Measurements from ENCODE around the gene SULF2.
A peak's percentile ranks its signal among the peaks of the same experiment; 100 is the strongest.

The SULF2 gene

DNA sequence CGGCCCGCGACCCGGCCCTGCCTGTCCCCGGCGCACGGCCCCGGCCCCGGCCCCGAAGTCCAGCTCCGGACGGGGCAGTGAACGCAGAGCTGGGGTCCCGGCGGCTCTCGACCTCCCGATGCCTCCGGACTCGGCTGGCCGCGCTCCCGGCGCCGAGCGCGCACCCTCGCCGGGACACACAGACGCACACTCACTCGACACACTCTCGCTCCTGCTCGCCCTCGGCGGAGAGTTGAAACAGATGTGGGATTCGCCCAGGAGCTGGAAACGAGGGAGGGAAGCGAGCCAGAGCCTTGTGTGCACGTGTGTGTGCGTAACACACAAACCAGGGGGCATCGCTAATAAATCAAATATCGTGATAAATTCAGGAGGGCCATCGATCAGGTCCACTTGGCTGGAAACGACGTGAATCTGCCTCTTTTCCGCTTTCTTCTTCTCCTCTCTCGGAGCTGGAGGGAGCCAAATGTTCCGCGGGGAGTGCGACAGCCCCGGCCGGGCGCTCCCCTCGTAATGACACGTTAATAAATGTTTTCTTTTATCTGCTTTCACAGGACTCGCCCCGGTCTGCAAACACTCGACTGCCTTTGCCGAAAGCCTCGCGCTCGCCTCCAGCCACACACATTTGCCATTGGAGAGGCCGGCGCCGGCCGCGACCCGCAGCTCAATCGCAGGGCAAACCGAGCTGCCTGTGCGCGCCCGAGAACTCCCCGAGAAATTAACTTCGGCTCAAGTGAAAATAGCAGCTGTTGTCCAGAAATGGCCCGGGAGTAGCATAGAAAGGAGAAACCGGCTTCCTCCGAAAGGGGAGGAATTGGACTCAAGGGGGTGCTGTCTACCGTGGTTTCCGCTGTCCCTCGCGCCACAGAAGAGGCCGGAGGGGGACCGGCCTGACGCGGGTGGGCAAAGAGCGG lies 828 bp upstream of the SULF2 start:
- FAIRE-seq, result no peak
- peak; percentile 56 for DNase-seq (ENCODE audit: insufficient read length, low spot score)

DNA sequence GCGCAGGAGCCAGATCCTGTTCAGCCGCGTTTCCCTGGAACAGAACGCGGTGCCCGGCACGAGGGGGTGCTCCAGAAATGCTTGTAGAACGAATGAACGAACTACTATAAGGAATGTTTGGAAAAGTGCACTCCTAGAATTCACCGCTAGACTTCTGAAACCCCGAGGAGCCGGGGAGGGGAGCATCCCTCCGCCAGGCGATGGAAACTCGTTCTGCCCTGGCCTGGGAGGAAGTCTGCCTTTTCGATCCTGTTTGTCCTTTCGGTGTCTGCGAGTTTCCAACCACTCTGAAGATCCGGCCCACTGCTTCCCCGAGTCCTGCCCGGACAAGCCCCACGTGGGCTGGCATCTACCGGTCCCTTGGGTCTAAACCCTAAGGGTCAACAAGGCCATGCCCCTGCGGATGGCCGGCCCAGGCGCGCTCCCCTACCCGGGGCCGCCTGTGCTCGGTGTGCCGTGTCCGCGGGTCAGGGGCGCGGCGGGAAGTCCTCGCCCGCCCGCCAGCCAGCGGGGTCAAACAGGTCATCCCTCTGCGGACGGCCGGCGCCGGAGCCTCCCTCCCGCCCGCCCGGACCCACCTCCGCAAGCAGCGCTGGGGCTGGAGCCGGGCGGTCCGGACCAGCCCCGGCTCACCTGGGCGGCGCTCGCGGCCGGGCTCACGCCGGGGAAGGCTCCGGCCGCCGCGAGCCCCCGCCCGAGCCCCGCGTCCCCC lies 526 bp downstream of the SULF2 start:
- DNase-seq (ENCODE audit: insufficient read length, low spot score), result no peak

GRCh38 chr20:47783828-47784598 lies 1.3 kb downstream of the SULF2 start:
- DNase-seq (ENCODE audit: insufficient read length, low spot score) (no peak), FAIRE-seq (no peak)

More for the DNA sequence above, 526 bp downstream of the SULF2 start:
- FAIRE-seq, result no peak

- DNase-seq (ENCODE audit: insufficient read length, low spot score), result no peak
- no peak for FAIRE-seq
Measured at GRCh38 chr20:47782920-47783552, 2.2 kb downstream of the SULF2 start.

DNA sequence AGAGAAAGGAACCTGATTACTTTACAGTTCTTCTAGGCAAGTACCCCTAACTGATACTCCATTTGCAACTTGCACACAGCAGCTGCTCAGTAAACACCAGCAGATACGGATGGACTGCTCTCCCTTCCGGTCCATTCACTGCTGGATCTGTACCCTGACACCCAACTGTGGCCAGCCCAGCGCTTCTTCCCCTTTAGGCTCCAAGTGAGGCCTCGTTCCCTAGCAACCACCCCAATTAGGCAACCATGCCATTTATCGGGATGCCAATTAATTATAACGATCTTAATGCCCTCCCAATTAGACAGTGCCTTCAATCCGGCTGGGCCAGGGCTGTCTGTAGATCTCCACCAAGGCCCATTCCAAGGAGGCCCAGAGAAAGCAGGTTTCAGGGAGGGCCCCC lies 3.2 kb downstream of the SULF2 start:
- no peak for DNase-seq (ENCODE audit: insufficient read length, low spot score)
- FAIRE-seq, result no peak

- no peak for FAIRE-seq
Measured at GRCh38 chr20:47781632-47782031, 3.6 kb downstream of the SULF2 start.

DNA sequence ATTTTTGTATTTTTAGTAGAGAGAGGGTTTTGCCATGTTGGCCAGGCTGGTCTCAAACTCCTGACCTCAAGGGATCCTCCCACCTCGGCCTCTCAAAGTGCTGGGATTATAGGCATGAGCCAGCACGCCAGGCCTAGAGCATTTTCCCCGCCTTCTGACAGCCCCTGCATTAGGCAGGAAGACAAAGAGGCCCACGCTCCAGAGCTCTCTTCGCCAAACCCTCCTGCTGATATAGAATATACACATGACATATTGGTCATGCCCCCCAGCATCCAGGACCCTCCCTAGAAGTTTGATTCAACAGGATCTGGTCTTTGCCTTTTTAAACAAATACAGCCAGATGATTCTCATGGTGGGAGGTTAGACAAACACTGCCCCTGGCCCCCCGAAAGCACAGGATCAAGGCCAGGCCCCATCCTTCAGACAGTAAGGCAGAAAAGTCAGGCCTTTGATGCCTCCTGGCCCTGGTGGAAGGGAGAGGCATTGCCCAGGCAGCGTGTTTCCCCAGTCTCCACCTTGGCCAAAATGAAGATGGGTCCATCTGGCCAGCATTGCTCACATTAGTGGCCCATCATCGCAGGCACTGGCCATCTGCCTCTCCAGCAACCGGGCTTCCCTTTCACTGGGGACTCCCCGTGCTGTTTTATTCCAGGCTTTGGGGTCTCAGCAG lies 4.4 kb downstream of the SULF2 start:
- DNase-seq (ENCODE audit: insufficient read length, low spot score) (no peak), FAIRE-seq (no peak)

More at GRCh38 chr20:47781632-47782031, 3.6 kb downstream of the SULF2 start:
- DNase-seq (ENCODE audit: insufficient read length, low spot score), result no peak

DNA sequence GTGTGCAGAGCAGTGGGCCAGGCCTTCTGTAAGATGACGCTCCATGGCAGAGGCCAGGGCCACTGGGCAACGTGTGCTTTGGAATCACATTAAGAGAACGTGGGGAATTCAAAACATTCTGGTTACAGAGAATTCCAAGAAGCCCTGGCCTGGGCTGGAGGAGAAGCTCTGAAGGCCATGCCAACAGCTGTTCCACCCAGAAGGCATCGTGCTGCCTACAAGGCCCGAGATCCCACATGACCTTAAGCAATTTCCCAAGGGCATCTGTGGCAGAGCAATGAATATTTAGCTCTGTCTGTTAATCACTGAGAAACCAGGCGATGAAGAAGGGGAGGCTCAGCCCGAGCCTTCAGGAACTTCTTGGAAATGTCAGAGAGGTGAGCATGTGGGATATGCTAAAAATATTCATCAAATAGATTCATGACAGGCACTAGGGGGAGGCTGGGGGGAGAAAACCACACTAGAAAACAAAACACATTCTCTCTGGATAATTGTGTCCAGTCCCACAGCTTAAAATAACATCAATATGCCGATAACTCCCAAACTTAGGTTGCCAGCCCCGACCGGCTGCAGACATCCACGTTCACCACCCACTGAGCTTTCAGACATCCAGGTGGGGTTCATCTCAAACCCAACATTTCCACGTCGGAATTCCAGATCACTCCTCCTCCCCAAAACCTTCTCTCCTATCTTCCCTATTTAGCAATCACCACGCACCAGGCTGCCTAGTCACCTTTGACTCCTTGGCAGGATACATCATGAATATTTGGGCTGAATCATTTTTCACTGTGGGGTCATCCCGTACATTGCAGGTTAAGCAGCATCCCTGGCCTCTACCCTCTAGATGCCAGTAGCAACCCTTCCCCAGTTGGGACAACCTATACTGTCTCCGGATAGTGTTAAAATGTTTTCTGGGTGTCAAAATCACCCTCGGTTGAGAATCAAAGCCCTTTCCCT lies 6.6 kb downstream of the SULF2 start:
- FAIRE-seq (no peak), DNase-seq (ENCODE audit: insufficient read length, low spot score) (no peak)

DNA sequence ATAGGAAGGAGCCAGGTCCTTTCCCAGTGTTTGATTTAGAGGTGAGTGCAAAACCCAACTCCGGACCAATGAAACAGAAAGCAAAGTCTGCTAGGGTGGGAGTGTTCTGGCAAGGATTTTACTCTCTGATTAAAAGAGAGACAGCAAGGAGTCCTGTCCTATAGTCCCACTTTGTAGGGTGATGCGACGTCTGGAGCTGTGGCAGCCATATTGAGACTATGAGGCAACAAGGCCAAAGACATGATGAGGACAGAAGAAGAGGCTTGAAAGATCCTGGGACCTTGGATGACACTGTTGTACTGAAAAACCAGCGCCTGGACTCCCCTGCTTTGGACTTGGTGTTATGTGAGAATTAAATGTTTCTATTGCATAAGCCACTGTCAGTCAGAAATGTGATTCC lies 8.1 kb downstream of the SULF2 start:
- FAIRE-seq (no peak), DNase-seq (ENCODE audit: insufficient read length, low spot score) (no peak)

GRCh38 chr20:47776639-47777038 lies 8.6 kb downstream of the SULF2 start:
- FAIRE-seq (no peak), DNase-seq (ENCODE audit: insufficient read length, low spot score) (no peak)

GRCh38 chr20:47775841-47776240 lies 9.4 kb downstream of the SULF2 start:
- DNase-seq (ENCODE audit: insufficient read length, low spot score) (no peak), FAIRE-seq (no peak)

DNA sequence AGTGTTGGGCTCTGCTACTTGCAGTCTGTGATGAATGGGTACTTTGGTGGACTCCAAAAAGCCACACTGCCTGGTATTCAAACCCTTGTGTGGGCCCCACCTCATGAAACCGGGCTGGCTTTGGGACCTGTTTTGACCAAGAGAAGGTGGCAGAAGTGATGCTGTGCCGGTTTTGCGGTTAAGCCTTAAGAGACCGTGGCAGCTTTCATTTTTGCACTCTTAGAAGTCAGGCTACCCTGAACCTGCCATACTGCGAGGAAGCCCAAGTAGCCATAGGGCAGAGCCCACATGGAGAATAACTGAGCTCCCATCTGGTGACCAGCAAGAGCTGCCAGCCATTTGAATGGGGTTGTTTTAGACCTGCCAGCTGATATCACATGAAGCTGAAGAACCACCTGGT lies 10.2 kb downstream of the SULF2 start:
- DNase-seq (ENCODE audit: insufficient read length, low spot score) (no peak), FAIRE-seq (no peak)

DNA sequence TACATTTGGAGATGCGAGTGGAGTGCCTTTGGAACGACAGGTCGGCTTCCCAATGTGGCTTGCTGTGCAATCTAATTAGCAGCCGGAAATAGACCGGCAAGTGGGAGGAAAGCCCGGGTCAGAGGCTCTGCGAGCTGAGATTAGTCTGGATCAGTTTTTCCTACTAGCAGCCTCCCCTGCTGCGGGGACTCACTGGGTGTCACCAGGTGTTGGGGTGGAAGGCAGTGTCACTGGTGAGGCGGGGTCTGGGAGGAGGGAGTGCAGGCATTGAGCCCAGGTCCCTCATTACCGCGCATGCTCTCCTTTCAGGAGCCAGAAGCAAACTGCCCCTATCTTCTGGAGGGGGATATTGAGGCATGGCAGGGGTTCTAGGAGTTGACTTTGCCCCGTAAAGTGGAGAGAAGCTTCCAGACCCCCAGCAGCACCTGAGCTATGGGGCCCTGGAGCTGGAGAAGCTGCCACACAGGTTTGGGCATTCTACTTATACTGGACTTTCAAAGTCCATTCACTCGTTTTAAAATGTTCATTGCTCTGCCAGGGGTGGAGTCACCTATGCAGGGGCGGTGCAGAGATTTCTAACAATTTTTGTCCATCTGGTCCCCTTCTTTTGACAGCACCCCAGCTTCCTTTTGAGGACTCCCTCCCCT lies 11.0 kb downstream of the SULF2 start:
- no peak for DNase-seq (ENCODE audit: insufficient read length, low spot score)
- FAIRE-seq, result no peak

DNA sequence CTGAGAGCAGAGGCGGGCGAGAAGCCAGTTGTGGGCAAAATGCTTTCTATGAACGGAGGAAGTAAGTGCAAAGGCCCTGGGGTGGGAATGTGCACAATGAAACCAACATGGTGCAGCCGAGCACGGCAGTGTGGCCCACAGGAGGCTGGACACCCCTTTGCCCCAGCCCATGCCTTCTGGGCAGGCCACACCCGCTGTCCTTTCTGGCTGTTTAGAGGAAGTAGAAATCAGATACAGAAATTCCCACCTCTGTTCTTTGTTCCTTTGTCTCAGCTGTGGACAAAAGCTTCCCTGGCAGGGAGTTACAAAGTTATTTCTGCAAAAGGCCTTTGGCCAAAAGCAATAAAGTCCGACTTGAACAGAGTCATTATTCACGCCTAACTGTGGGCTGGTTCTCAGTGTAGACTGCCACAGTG lies 11.9 kb downstream of the SULF2 start:
- DNase-seq (ENCODE audit: insufficient read length, low spot score) (no peak), FAIRE-seq (no peak)

DNA sequence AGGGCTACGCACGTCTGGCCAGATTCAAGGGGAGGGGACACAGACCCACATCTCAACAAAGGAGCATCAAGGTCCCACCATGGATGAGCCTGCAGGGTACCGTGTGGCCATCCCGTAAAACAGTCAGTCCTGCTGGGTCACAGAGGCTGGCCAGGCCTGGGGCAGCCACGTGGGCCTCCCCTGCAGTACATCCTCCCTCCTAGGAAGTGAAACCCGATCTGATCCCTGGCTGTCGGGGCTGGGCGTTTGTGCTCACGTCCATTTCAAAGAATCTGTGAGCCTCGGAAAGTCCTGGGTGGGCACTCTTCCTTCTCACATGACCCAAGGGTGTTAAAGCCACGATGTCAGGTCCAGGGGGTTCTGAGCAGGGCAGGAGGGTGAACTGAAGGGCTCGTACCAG lies 14.3 kb downstream of the SULF2 start:
- no peak for FAIRE-seq
- DNase-seq (ENCODE audit: insufficient read length, low spot score), result no peak

- DNase-seq (ENCODE audit: insufficient read length, low spot score), result no peak
- FAIRE-seq, result no peak
Measured at GRCh38 chr20:47768016-47768824, 17.1 kb downstream of the SULF2 start.

GRCh38 chr20:47765691-47766594 lies 19.3 kb downstream of the SULF2 start:
- DNase-seq (ENCODE audit: insufficient read length, low spot score) (no peak), FAIRE-seq (no peak)
